Stomach (tissue), 4 donors: ENCODE data around the gene PPEF1.

Experiments used
- EP300 ChIP-seq: sonication (generic); formaldehyde crosslinking; IDR thresholded peaks from one replicate; pipeline ENCODE4 v1.6.1; 2017; ENCODE audit warnings: antibody characterized with exemption
- POLR2A ChIP-seq, 4 donors: fragments of 450-650 bp; IDR thresholded peaks; one replicate each; pipeline ENCODE4 v1.6.1; 2016; ENCODE audit warnings: antibody characterized with exemption in 4 of 4, control low read depth in 2 of 4, mild to moderate bottlenecking in 1 of 4, moderate library complexity in 1 of 4

DNA sequence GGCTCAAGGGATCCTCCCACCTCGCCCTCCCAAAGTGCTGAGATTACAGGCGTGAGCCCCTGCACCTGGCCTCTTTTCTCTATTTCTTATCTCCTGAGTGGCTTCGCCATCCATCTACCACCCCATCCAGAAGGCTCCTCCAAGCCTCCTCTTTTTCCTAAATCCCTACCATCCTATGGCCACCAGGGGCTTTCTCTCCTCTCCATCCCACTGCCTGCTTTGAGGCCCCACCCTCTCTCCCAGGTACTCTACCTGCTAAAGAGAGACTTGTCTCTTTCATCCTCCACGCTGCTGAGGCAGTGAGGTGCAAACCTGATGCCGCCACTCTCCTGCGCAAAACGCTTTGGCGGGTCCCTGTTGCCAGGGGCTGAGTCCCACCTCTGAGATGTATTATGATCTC, 42.5 kb upstream of the PPEF1 start:
- TF ChIP-seq POLR2A (IDR thresholded peaks at IDR 0.05) (no peak), EP300 (no peak)
